Gastrocnemius medialis (tissue), 4 donors: ENCODE measurements around the gene RPS15. TPM values are rescaled to one million over a fixed set of nuclear protein-coding genes. Genes with fewer than 3 reads are reported as not detected.

ENCODE experiments used
- ATAC-seq, 2 donors: fragments of 150-250 bp; one replicate each; pipeline ENCODE4 v1.9.1; 2016
- DNase-seq, 2 donors: peaks; one replicate each; pipeline ENCODE4 v3.0.0-alpha.2; 2019
- H3K27ac ChIP-seq, 4 donors: fragments of 200-600 bp; sonication (generic); 1 replicate in 1 of 4; 2 replicates in 3 of 4; pipeline ENCODE4 v1.5.1; 2016 to 2018; ENCODE audit warnings: mild to moderate bottlenecking in 2 of 4, moderate library complexity in 1 of 4
- H3K27me3 ChIP-seq, 3 donors: fragments of 200-600 bp; sonication (generic) in 2 of 3; 1 replicate in 1 of 3; 2 replicates in 2 of 3; pipeline versions ENCODE4 v1.5.1 to v1.6.0; 2016 to 2019; ENCODE audit warnings: mild to moderate bottlenecking in 1 of 3, moderate library complexity in 1 of 3
- H3K36me3 ChIP-seq, 2 donors: fragments of 200-600 bp; sonication (generic) in 1 of 2; one replicate each; pipeline ENCODE4 v1.5.1; 2017 to 2018
- H3K4me1 ChIP-seq, 2 donors: fragments of 200-600 bp; sonication (generic) in 1 of 2; one replicate each; pipeline ENCODE4 v1.5.1; 2016 to 2017; ENCODE audit warnings: mild to moderate bottlenecking in 2 of 2
- H3K4me3 ChIP-seq, 4 donors: fragments of 200-600 bp; sonication (generic) in 3 of 4; 1 replicate in 1 of 4; 2 replicates in 3 of 4; pipeline ENCODE4 v1.5.1; 2016 to 2019; ENCODE audit warnings: mild to moderate bottlenecking in 2 of 4
- H3K9me3 ChIP-seq, 3 donors: fragments of 200-600 bp; sonication (generic) in 2 of 3; 1 replicate in 1 of 3; 2 replicates in 2 of 3; pipeline ENCODE4 v1.5.1; 2016 to 2019
- POLR2A ChIP-seq, 2 donors: fragments of 450-650 bp; IDR thresholded peaks; one replicate each; pipeline ENCODE4 v1.6.1; 2017; ENCODE audit warnings: antibody characterized with exemption in 2 of 2, mild to moderate bottlenecking in 2 of 2, moderate library complexity in 2 of 2
- in situ Hi-C, 4 donors: fragments of 200-750 bp; cut with MboI; loops; one replicate each; pipeline versions ENCODE4 v1.15.0 to v1.8.0; 2017; ENCODE audit warnings: low sequenced_read_pairs in 4 of 4
- intact Hi-C: fragments of 100-400 bp; cut with DNase I; formaldehyde crosslinking; loops from one replicate; pipeline ENCODE4 v1.15.1; 2023; ENCODE audit warnings: low total_unique reads
- total RNA-seq, 4 donors: library from RNA; depleted of rRNA; stranded (reverse); fragments of >200 nt; gene quantifications; one replicate each; pipeline versions ENCODE4 v1.1.0 to v1.2.3, GENCODE V29; 2016
- TF ChIP-seq, protein P1 (sequence below), 5 experiments: fragments of 450-650 bp in 3 of 5; fragments of 200-600 bp in 2 of 5; sonication (generic) in 2 of 5; IDR thresholded peaks in 4 of 5; conservative IDR thresholded peaks in 1 of 5; 1 replicate in 4 of 5; 2 replicates in 1 of 5; pipeline ENCODE4 v1.5.1; 2016 to 2019; ENCODE audit warnings: antibody characterized with exemption in 5 of 5, mild to moderate bottlenecking in 3 of 5, moderate library complexity in 3 of 5

Gene RPS15
- total RNA-seq, 4 donors from 2014 or later: 2,323 to 3,835 (median 2,607) TPM

DNA sequence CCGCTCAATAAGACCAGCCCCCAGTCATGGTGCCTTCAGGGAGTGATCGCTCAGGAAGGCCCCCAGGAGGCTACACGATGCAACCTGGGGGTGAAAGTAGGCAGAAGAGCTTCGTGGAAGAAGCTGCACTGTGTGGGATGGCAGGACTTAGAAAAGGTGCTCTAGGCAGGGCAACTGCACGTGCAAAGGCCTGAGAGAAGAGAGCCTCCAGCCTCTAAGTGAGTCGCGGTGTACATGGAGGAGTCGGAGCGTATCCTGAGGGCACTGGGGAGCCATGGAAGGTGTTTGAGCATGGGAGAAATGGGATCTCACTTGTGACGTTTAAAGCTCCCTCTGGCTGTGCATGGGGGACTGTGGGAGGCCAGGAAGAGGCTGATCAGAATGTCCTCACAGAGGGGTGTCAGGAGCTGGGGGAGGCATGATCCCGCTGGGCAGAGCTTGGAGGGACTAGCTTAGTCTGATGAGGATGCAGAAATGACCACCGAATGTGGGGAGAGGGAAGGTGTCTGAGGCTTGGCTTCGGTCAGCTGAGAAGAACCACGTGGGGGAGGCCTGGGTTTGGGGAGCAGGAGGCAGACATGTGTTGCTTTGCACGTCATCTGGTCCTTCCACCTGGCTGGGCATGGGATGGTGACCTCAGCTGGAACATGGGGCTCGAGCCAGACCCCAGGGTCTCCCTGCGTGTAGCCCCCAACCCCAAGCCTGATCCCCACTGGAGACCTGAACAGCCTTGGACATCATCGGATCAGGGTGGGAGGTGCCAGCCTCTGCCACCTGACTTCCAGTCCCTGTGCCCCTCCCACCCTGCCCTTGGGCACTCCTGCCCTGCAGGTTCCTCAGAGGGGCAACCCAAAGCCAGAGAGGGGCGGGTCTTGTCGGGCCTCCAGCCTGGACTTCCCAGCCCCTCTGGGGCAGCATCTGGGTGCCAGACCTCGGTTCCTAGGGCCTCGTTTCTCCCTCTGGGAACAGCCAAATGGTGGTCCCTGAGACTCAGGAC lies 12.8 kb downstream of the RPS15 start:
- no peak for ATAC-seq
- no peak for DNase-seq
- H3K27me3 ChIP-seq: peaks cover 92 to 97% (median 94%) of the 10 kb centered on the region in 3 donors
- intact Hi-C loops (no loop called here), in situ Hi-C loops (no loop called here)
- H3K4me1 ChIP-seq: peaks cover 0 to 9% of the 10 kb centered on the region in 2 donors
- TF ChIP-seq POLR2A (IDR thresholded peaks at IDR 0.05): no peak
- TF ChIP-seq, protein P1, sequence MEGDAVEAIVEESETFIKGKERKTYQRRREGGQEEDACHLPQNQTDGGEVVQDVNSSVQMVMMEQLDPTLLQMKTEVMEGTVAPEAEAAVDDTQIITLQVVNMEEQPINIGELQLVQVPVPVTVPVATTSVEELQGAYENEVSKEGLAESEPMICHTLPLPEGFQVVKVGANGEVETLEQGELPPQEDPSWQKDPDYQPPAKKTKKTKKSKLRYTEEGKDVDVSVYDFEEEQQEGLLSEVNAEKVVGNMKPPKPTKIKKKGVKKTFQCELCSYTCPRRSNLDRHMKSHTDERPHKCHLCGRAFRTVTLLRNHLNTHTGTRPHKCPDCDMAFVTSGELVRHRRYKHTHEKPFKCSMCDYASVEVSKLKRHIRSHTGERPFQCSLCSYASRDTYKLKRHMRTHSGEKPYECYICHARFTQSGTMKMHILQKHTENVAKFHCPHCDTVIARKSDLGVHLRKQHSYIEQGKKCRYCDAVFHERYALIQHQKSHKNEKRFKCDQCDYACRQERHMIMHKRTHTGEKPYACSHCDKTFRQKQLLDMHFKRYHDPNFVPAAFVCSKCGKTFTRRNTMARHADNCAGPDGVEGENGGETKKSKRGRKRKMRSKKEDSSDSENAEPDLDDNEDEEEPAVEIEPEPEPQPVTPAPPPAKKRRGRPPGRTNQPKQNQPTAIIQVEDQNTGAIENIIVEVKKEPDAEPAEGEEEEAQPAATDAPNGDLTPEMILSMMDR (IDR thresholded peaks at IDR 0.05 in 4 of 5, conservative IDR thresholded peaks at IDR 0.05 in 1 of 5): no peak
- no peaks in the 10 kb centered on the region for H3K9me3 ChIP-seq
- no peaks in the 10 kb centered on the region for H3K36me3 ChIP-seq
- no peak overlapping the region for H3K4me3 ChIP-seq
- H3K27ac ChIP-seq: no peak overlapping the region

DNA sequence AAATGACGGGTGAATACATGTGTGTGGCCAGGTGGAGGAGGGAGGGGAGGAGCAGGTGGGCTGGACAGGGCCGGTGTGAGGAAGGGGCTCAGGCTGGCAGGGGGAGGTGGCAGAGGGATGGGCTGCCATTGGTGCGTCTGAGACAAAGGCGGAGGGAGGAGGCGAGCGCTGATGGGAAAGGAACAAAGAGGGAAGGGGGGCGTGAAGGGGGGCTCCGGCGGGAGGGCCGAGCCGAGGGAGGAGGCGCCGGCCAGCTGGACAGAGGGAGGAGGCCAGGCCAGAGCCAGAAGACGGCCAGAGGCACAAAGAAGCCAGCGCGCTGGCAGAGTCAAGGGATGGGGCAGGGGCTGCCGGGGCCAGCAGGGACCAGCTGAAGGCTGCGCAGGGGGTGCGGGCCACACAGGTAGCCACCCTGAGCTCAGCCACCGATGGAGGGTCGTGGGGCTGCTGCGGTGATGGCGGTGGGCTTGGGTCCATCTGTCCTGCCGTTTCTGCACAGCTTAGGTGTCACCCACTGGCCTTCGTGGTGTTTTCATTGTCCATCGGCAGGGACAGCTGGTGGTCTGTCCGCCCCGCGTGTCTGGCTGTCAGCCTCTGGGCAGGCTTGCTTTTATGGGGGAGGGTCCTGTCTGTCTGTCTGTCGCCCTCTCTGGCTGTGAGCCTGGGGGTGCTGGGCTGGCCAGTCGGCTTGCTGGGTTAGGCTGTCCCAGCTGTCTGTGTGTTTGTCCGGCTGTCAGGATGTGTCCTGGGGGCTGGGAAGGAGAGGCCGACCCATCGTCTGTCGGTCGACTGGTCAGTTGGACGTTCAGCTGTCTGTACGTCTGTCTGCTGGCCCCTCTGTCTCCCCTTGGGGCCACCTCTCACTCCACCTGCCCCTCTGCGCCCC lies 14.0 kb downstream of the RPS15 start:
- TF ChIP-seq, protein P1 (IDR thresholded peaks at IDR 0.05 in 4 of 5, conservative IDR thresholded peaks at IDR 0.05 in 1 of 5): no peak
- no peak for TF ChIP-seq POLR2A (IDR thresholded peaks at IDR 0.05)
- no peaks in the 10 kb centered on the region for H3K9me3 ChIP-seq
- ATAC-seq: no peak
- peaks cover 92 to 98% (median 95%) of the 10 kb centered on the region in 3 donors for H3K27me3 ChIP-seq
- H3K36me3 ChIP-seq: no peaks in the 10 kb centered on the region
- H3K27ac ChIP-seq: no peak overlapping the region
- in situ Hi-C loops (no loop called here), intact Hi-C loops (no loop called here)
- DNase-seq: no peak
- H3K4me3 ChIP-seq: no peak overlapping the region
- H3K4me1 ChIP-seq: peaks cover 0 to 9% of the 10 kb centered on the region in 2 donors

DNA sequence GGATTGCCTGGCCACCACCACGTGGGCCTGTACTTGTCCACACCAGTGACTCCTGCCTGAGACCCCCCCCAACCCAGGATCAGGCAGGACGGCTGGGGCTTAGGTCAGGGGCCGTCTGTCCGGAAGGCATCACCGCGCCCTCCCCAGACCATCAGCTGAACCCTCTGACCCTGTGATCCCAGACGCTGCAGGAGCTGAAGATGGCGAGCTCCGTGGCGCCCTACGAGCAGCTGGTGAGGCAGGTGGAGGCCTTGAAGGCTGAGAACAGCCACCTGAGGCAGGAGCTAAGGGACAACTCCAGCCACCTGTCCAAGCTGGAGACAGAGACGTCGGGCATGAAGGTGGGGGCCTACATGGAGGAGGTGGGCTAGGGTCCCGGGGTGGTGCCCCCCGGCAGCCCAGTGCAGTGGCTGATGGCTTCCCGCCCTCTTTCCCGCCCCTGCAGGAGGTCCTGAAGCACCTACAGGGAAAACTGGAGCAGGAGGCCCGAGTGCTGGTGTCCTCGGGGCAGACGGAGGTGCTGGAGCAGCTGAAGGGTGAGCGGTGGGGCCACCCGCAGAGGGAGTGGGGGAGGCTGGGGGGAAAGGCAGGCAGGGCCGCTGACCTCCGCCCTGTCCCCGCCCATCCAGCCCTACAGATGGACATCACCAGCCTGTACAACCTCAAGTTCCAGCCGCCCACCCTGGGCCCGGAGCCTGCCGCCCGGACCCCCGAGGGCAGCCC lies 14.8 kb downstream of the RPS15 start:
- DNase-seq: no peak
- no peak for ATAC-seq
- Histone ChIP-seq H3K27me3 (peaks cover 87 to 95% (median 92%) of the 10 kb centered on the region in 3 donors), H3K27ac (no peak overlapping the region), H3K9me3 (no peaks in the 10 kb centered on the region), H3K4me3 (no peak overlapping the region), H3K36me3 (no peaks in the 10 kb centered on the region), H3K4me1 (peaks cover 0 to 9% of the 10 kb centered on the region in 2 donors)
- no peak for TF ChIP-seq POLR2A (IDR thresholded peaks at IDR 0.05)
- in situ Hi-C loops (no loop called here), intact Hi-C loops (no loop called here)

DNA sequence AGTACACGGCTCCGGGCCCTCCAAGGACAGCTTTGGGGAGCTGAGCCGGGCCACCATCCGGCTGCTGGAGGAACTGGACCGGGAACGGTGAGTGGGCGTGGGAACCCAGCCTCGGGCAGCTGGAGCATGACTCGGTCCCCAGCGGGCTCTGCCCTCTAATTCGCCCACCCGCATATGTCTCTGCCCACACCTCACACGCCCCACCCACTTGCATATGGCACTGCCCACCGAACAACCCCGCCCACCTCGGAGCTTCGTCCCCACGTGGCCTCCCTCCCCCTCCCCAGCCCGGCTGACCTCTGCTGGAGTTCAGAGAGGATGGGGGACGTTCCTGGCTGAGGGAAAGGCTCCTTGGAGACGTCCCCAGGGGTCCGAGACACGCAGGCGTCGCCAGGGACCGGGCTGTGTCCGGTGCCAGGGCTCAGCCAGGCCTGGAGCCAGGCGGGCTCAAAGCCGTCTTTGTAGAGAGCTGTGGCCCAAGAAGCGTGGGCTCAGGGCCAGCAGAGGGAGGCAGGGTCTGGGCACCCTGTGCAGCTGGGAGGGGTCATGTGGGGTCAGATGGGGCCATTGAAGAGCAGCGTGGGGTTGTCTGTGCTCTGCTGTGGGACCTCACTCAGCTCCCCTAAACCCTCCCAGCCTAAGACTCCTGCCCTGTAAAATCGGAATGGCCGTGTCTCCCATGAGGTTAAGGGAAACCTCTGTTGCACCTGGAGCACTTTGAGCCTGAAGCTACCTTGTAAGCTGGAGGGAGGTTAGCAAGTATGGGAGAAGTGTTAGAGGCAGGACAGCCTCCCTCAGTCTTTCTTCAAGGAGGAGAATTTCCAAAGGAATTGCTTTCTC lies 15.5 kb downstream of the RPS15 start:
- no peaks in the 10 kb centered on the region for H3K36me3 ChIP-seq
- no peak for TF ChIP-seq POLR2A (IDR thresholded peaks at IDR 0.05)
- TF ChIP-seq, protein P1 (IDR thresholded peaks at IDR 0.05 in 4 of 5, conservative IDR thresholded peaks at IDR 0.05 in 1 of 5): no peak
- H3K27ac ChIP-seq: no peak overlapping the region
- in situ Hi-C loops (no loop called here), intact Hi-C loops (no loop called here)
- DNase-seq (no peak), ATAC-seq (no peak)
- no peak overlapping the region for H3K4me3 ChIP-seq
- no peaks in the 10 kb centered on the region for H3K9me3 ChIP-seq
- peaks cover 0 to 9% of the 10 kb centered on the region in 2 donors for H3K4me1 ChIP-seq
- H3K27me3 ChIP-seq: peaks cover 84 to 99% (median 87%) of the 10 kb centered on the region in 3 donors
